Mesodermal cell (in vitro differentiated cells): ENCODE results near the gene IGSF9.
A peak's percentile ranks its signal among the peaks of the same experiment; 100 is the strongest.

Source experiments
- H3K27ac ChIP-seq: 2 replicates; pipeline ENCODE4 v1.7.0; 2013; ENCODE audit warnings: mild to moderate bottlenecking, low read depth, low read length, moderate library complexity; ENCODE audit not compliant: severe bottlenecking
- H3K36me3 ChIP-seq: 2 replicates; pipeline ENCODE4 v1.7.1; 2013; ENCODE audit warnings: mild to moderate bottlenecking, low read length, moderate library complexity; ENCODE audit not compliant: control insufficient read depth, insufficient read depth
- H3K4me1 ChIP-seq: one replicate; pipeline ENCODE4 v1.7.1; 2013; ENCODE audit warnings: mild to moderate bottlenecking, low read length; ENCODE audit not compliant: insufficient read depth, control insufficient read depth, poor library complexity, severe bottlenecking
- H3K4me3 ChIP-seq: 2 replicates; pipeline ENCODE4 v1.7.0; 2013; ENCODE audit warnings: low read length, control low read depth, mild to moderate bottlenecking; ENCODE audit not compliant: insufficient read depth, poor library complexity, severe bottlenecking; ENCODE audit errors: extremely low read depth
- H3K9me3 ChIP-seq: 2 replicates; pipeline ENCODE4 v1.7.1; 2013; ENCODE audit warnings: mild to moderate bottlenecking, low read length, moderate library complexity; ENCODE audit not compliant: control insufficient read depth
- WGBS, 2 experiments: methylation state at CpG; one replicate each; pipeline ENCODE4 v1.1.5; 2013; ENCODE audit warnings: missing lambda C conversion rate in 2 of 2; ENCODE audit not compliant: insufficient coverage in 2 of 2; 5-methylcytosine and 5-hydroxymethylcytosine counted together

The IGSF9 gene

GRCh38 chr1:159958719-159959380 lies 13.4 kb upstream of the IGSF9 start:
- H3K9me3 ChIP-seq = no peaks in the 10 kb centered on the region
- no peak overlapping the region for H3K4me3 ChIP-seq
- no peak overlapping the region for H3K27ac ChIP-seq
- no peaks in the 10 kb centered on the region for H3K36me3 ChIP-seq
- WGBS, 2 experiments = 86% methylated on average over 1 of the region's 3 CpGs; no CpG with 5 or more reads in 1 of the 2 experiments
- peaks cover 1% of the 10 kb centered on the region for H3K4me1 ChIP-seq

GRCh38 chr1:159957824-159958268 lies 12.4 kb upstream of the IGSF9 start:
- no peaks in the 10 kb centered on the region for H3K9me3 ChIP-seq
- 69 to 77% methylated on average over 9 of the region's 9 CpGs for WGBS, 2 experiments
- no peak overlapping the region for H3K4me3 ChIP-seq
- H3K27ac ChIP-seq = no peak overlapping the region
- H3K36me3 ChIP-seq = no peaks in the 10 kb centered on the region
- H3K4me1 ChIP-seq = peaks cover 11% of the 10 kb centered on the region

- no peaks in the 10 kb centered on the region for H3K9me3 ChIP-seq
- peaks cover 13% of the 10 kb centered on the region for H3K4me1 ChIP-seq
- no peak overlapping the region for H3K27ac ChIP-seq
- no peaks in the 10 kb centered on the region for H3K36me3 ChIP-seq
- no peak overlapping the region for H3K4me3 ChIP-seq
- 89 to 91% methylated on average over 3 of the region's 3 CpGs for WGBS, 2 experiments
Measured at GRCh38 chr1:159955456-159955855, 10.0 kb upstream of the IGSF9 start.

GRCh38 chr1:159953536-159954515 lies 8.4 kb upstream of the IGSF9 start, which contains the start of gene SLAMF9:
TSS of gene SLAMF9 (minus strand) at chr1:159954237. CDS start at chr1:159954137, 100 bp downstream.
- Histone ChIP-seq H3K27ac (peak within 1 kb of the TSS; percentile 30), H3K4me1 (peaks cover 13% of the 10 kb centered on the region), H3K36me3 (no peaks in the 10 kb centered on the region), H3K9me3 (no peaks in the 10 kb centered on the region), H3K4me3 (no peak within 1 kb of the TSS)
- WGBS, 2 experiments = 76 to 83% methylated on average over 9 to 10 of the region's 11 CpGs

GRCh38 chr1:159952932-159953331 lies 7.5 kb upstream of the IGSF9 start:
- no peak overlapping the region for H3K27ac ChIP-seq
- H3K4me3 ChIP-seq = no peak overlapping the region
- peaks cover 13% of the 10 kb centered on the region for H3K4me1 ChIP-seq
- WGBS, 2 experiments = 94 to 100% methylated on average over 1 to 4 of the region's 5 CpGs
- H3K9me3 ChIP-seq = no peaks in the 10 kb centered on the region
- no peaks in the 10 kb centered on the region for H3K36me3 ChIP-seq

GRCh38 chr1:159951551-159951950 lies 6.1 kb upstream of the IGSF9 start:
- Histone ChIP-seq H3K36me3 (no peaks in the 10 kb centered on the region), H3K4me1 (peaks cover 13% of the 10 kb centered on the region), H3K9me3 (no peaks in the 10 kb centered on the region), H3K4me3 (no peak overlapping the region), H3K27ac (no peak overlapping the region)
- WGBS, 2 experiments = 90 to 92% methylated on average over 1 of the region's 1 CpG

GRCh38 chr1:159951016-159951415 lies 5.6 kb upstream of the IGSF9 start:
- no peaks in the 10 kb centered on the region for H3K9me3 ChIP-seq
- peaks cover 13% of the 10 kb centered on the region for H3K4me1 ChIP-seq
- 40% methylated on average over 1 of the region's 2 CpGs; no CpG with 5 or more reads in 1 of the 2 experiments for WGBS, 2 experiments
- no peak overlapping the region for H3K4me3 ChIP-seq
- H3K27ac ChIP-seq = no peak overlapping the region
- H3K36me3 ChIP-seq = no peaks in the 10 kb centered on the region

GRCh38 chr1:159949981-159950381 lies 4.6 kb upstream of the IGSF9 start:
- Histone ChIP-seq H3K36me3 (no peaks in the 10 kb centered on the region), H3K4me1 (peaks cover 15% of the 10 kb centered on the region), H3K9me3 (no peaks in the 10 kb centered on the region), H3K27ac (no peak overlapping the region), H3K4me3 (no peak overlapping the region)
- 72 to 98% methylated on average over 3 to 4 of the region's 4 CpGs for WGBS, 2 experiments

GRCh38 chr1:159949123-159949522 lies 3.7 kb upstream of the IGSF9 start:
- no peaks in the 10 kb centered on the region for H3K9me3 ChIP-seq
- WGBS, 2 experiments = 91 to 93% methylated on average over 6 of the region's 6 CpGs
- H3K27ac ChIP-seq = no peak overlapping the region
- H3K4me1 ChIP-seq = peaks cover 20% of the 10 kb centered on the region
- H3K36me3 ChIP-seq = no peaks in the 10 kb centered on the region
- H3K4me3 ChIP-seq = no peak overlapping the region

GRCh38 chr1:159947942-159948341 lies 2.5 kb upstream of the IGSF9 start:
- no peak overlapping the region for H3K4me3 ChIP-seq
- WGBS, 2 experiments = 77 to 92% methylated on average over 1 of the region's 1 CpG

More at GRCh38 chr1:159947942-159948341, 2.5 kb upstream of the IGSF9 start:
- no peaks in the 10 kb centered on the region for H3K36me3 ChIP-seq
- no peak overlapping the region for H3K27ac ChIP-seq
- peaks cover 10% of the 10 kb centered on the region for H3K4me1 ChIP-seq
- H3K9me3 ChIP-seq = no peaks in the 10 kb centered on the region
